NK-92 (cell line): Measurements from ENCODE around the gene TKFC.
"Not testable (repeated sequence)": the region's sequence is repeated elsewhere in the genome, so short reads cannot be mapped to it uniquely, and the experiment has no call there.

Source experiments
- DNase-seq: peaks from one replicate; lab custom pipeline; 2025; ENCODE audit not compliant: unreplicated experiment; lab: John Stamatoyannopoulos, UW

Gene TKFC

GRCh38 chr11:61362542-61362875 is 29.5 kb downstream of the TKFC start:
- DNase-seq, result no peak

GRCh38 chr11:61364012-61364675 is 31.1 kb downstream of the TKFC start:
- DNase-seq, result no peak

GRCh38 chr11:61367406-61367805 is 34.4 kb downstream of the TKFC start:
- no peak for DNase-seq

- DNase-seq, result no peak
Measured at GRCh38 chr11:61368646-61369045, 35.6 kb downstream of the TKFC start.

- DNase-seq, result no peak
Measured at GRCh38 chr11:61369372-61370348, 36.6 kb downstream of the TKFC start.

- no peak for DNase-seq
Measured at GRCh38 chr11:61370349-61371005, 37.4 kb downstream of the TKFC start.

- DNase-seq, result no peak
Measured at GRCh38 chr11:61372659-61373420, 39.8 kb downstream of the TKFC start.

GRCh38 chr11:61375761-61376108 is 42.7 kb downstream of the TKFC start:
- no peak for DNase-seq

- DNase-seq, result no peak
Measured at GRCh38 chr11:61377461-61378160, 44.6 kb downstream of the TKFC start.

GRCh38 chr11:61378713-61379313 is 45.8 kb downstream of the TKFC start:
- DNase-seq, result no peak

GRCh38 chr11:61380884-61381283 is 47.9 kb downstream of the TKFC start:
- DNase-seq, result no peak

GRCh38 chr11:61383859-61384258 is 50.8 kb downstream of the TKFC start:
- not testable (repeated sequence) for DNase-seq

GRCh38 chr11:61384271-61385242 is 51.5 kb downstream of the TKFC start:
- DNase-seq, result no peak

GRCh38 chr11:61390161-61390560 is 57.1 kb downstream of the TKFC start:
- no peak for DNase-seq

GRCh38 chr11:61392981-61393595 is 60.1 kb downstream of the TKFC start:
- DNase-seq, result no peak
